Dedifferentiated amniotic fluid mesenchymal stem cell (primary cell): ENCODE results near the gene UGT1A10.
"Not testable (repeated sequence)": the region's sequence is repeated elsewhere in the genome, so short reads cannot be mapped to it uniquely, and the experiment has no call there.

Experiments used
- DNase-seq: peaks from one replicate; pipeline ENCODE4 v3.0.0-alpha.2; 2016; ENCODE audit errors: extremely low spot score

Gene UGT1A10

DNA sequence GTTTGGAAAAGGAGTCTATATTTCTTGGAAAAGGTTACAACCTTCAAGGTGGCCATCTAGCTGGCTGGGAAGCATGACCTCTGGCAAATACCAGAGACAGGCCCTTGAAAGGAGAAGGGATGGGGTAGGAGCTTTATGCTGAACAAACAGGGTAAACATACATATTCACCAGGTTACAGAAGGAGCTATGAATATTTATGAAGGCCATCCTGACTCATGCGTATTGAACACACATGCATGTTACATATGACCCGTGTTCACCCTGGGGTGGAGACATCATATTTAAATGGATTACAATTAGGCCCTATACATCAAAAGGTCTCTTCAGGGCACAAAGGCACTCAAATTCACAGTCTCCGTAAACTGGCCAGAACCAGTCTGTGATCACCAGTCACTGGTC lies 19.7 kb downstream of the UGT1A10 start:
- DNase-seq: not testable (repeated sequence)

GRCh38 chr2:233656443-233656842 lies 20.2 kb downstream of the UGT1A10 start:
- no peak for DNase-seq

DNA sequence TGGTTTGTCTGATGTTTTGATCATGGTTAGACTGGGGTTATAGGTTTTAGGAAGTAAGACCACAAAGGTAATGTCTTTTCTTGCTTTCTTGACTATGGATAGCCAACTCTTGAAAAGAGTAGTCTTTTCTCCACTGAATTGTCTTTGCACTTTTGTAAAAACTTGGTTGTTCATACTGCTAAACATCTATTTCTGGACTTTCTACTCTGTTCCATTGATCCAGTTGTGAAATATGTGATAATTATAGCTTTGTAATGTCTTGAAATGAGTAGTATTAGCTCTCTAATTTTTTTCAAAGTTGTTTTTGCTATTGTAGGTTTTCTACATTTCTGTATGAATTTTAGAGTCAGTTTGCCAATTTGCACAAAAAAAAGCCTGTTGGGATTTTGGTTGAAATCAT lies 22.4 kb downstream of the UGT1A10 start:
- DNase-seq: no peak

DNA sequence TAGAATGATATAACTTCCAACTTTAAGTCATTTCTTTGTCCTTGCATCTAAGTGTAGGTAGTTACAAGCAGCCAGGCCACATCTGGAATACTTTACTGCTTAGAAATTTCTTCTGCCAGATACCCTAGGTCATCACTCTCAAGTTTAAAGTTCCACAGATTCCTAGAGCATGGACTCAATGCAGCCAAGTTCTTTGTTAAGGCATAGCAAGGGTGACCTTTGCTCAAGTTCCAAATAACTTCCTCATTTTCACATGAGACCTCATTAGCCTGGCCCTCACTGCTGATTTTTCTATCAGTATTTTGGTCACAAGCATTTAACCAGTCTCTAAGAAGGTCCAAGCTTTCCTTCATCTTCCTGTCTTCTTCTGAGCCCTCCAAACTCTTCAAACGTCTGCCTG lies 27.7 kb downstream of the UGT1A10 start:
- no peak for DNase-seq

DNA sequence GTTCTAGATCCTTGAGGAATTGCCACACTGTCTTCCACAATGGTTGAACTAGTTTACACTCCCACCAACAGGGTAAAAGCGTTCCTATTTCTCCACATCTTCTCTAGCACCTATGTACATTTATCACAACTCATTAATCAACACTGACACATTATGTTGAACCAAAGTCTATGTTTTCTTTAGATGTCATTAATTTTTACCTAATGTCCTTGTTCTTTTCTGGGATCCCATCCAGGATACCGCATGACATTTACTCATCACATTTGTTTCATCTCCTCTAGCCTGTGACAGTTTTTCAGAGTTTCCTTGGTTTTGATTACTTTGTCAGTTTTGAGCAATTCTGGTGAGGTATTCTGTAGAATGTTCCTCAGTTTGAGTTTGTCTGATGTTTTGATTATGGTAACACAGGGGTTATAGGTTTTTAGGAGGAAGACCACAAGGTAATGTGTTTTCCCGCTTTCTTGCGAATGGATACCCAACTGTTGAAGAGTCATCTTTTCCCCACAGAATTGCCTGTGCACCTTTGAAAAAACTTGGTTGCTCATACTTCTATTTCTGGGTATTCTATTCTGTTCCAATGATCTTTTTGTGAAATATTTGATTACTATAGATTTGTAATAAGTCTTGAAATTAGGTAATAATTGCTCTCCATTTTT lies 32.5 kb downstream of the UGT1A10 start:
- no peak for DNase-seq

DNA sequence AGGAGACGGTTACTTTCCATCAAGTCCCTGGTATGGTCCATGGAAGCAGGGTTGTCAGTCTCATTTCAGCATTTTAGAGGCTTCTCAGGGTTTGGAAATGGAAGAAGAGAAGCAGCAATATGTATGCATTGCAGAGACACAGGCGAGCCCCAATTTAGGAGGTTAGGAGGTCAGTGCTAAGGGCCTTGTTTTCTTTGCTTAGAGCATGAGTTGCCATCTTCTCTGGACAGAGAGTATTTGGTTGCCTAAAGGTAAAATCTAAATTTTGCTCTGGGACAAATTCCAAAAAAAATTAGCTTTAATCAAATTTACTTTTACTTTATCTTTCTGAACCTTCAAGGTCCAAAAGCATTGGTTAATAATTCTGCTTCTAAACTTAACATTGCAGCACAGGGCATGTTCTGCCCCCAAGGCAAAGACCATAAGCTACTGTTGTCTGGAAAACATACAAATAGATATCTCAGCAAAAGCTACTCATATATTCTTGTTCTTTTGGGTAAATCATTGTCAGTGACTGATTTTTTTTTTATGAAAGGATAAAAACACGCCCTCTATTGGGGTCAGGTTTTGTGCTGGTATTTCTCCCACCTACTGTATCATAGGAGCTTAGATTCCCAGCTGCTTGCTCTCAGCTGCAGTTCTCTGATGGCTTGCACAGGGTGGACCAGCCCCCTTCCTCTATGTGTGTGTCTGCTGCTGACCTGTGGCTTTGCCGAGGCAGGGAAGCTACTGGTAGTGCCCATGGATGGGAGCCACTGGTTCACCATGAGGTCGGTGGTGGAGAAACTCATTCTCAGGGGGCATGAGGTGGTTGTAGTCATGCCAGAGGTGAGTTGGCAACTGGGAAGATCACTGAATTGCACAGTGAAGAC lies 35.3 kb downstream of the UGT1A10 start, which contains the start of gene UGT1A9:
Gene UGT1A9, plus strand, starts transcription at position 609 of the 872 bp plus-strand sequence. Its CDS starts 37 bp downstream, at position 646.
- no peak for DNase-seq

GRCh38 chr2:233672886-233673285 lies 36.6 kb downstream of the UGT1A10 start:
- no peak for DNase-seq

- DNase-seq: no peak
These were observed 37.6 kb downstream of the UGT1A10 start for GRCh38 chr2:233673896-233674295.

GRCh38 chr2:233674314-233674713 lies 38.1 kb downstream of the UGT1A10 start:
- no peak for DNase-seq

GRCh38 chr2:233674995-233675394 lies 38.7 kb downstream of the UGT1A10 start:
- no peak for DNase-seq

GRCh38 chr2:233676046-233676445 lies 39.8 kb downstream of the UGT1A10 start:
- DNase-seq: no peak

GRCh38 chr2:233679196-233679595 lies 42.9 kb downstream of the UGT1A10 start:
- no peak for DNase-seq

- DNase-seq: no peak
These were observed 44.3 kb downstream of the UGT1A10 start for GRCh38 chr2:233680361-233681045.

DNA sequence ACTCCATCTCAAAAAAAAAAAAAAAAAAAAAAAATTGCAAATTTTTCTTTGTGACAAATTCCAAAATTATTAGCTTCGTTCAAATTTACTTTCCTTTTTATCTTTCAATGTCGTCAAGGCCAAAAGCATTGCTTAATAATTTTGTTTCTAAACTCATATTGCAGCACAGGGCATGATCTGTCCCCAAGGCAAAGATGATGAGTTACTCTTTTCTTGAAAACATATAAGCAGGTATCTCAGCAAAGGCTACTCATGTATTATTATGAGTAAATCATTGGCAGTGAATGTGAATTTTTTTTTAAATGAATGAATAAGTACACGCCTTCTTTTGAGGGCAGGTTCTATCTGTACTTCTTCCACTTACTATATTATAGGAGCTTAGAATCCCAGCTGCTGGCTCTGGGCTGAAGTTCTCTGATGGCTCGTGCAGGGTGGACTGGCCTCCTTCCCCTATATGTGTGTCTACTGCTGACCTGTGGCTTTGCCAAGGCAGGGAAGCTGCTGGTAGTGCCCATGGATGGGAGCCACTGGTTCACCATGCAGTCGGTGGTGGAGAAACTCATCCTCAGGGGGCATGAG lies 45.4 kb downstream of the UGT1A10 start, which contains the start of gene UGT1A7:
Gene UGT1A7, plus strand, starts transcription at position 381 of the 579 bp plus-strand sequence. Its CDS starts 37 bp downstream, at position 418.
- no peak for DNase-seq

GRCh38 chr2:233684640-233685039 lies 48.4 kb downstream of the UGT1A10 start:
- DNase-seq: no peak

DNA sequence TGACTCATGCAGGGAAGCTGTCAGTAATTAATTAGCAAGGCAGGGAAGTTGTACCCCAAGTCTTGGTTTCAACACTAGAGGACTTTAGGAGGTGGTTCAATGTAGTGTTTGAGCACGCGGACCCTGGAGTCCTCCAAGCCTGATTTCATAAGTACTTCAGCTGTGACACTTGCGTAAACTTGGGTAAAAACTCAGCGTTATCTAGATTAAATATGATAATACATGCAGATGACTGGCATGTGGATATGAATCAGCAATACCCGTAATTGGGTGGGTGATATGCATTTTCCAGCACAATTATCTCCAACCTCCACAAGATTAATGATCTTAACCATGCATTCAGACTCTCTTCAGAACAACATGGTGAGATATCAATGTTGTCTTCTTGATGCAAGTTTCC lies 50.7 kb downstream of the UGT1A10 start:
- DNase-seq: no peak

DNA sequence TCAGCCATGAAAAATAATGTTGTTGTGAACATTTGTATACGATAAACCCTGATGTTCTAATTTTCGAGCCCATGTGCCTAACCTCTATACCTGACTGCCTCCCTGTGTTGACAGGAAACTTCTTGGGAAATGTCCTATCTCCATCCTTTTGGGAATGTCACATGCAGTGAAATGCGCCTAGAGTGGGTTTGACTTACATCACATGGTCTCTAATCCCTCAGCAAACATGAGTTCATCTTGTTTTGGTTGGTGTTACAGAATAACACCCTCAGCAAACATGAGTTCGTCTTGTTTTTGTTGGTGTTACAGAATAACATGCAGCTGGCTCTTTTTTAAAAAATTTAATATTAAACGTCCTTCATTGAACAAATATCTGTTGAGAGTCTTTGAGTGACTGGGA lies 52.1 kb downstream of the UGT1A10 start:
- DNase-seq: no peak

DNA sequence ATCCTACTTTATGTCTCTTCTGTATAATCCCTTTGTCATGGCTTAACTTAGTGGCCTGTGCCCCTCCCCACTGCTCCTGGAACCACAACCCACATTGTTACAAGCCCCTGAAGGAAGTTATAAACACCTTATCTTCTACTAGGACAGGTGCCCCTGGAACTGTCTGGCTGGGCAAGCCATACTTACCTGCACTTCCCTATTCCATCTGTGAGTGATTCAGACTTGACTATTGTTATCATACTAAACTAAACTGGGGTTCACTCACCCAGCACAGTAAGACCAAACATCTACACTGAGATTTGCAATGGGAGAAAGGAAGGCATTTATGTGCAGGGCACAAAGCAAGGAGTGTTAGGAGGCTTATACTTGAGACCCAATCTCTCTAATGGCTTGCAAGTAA lies 52.8 kb downstream of the UGT1A10 start:
- DNase-seq: no peak

DNA sequence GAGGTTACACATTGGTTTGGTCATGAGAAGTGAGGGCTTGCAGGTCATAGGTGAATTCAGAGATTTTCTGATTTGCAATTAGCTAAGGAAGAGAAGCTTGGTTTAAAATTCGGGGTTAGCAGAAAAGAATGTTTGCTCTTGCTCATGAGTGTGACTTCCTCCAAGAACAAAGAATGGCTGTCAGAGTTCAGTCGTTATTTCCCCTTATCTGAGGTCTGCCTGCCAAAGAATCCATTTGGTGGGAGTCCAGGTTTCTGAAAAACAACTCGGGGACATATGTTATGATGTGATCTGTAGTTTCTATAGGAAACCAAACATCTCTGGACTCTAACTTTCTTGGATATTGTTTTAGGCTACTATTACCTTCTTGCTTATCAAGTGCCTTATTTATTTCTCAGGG lies 53.3 kb downstream of the UGT1A10 start:
- no peak for DNase-seq

DNA sequence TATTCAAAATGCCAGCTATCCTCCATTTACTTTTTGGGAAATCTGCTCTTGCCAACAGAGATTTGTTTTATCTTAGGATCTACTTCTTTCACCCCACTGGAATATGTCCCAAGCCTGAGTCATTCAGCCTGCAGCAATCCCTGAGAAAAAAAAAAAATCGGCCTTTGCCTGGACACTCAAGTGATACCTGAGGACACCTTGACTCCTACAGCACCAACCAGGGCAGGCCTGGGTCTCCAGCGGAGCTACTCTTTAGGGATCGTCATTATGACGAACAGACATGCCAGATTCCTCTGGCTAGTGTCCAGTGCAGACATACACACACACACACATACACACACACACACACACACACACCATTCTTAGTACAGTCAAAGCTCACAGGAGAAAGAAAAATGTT lies 54.2 kb downstream of the UGT1A10 start:
- peak; percentile 15 for DNase-seq

- no peak for DNase-seq
These were observed 55.5 kb downstream of the UGT1A10 start for GRCh38 chr2:233691443-233692433.
